T-helper 1 cell treated with Interleukin-12 subunit alpha and Interleukin-12 subunit beta and Interleukin-4 antibody, amounts not matched to agents 30 ng/mL and 1 ng/mL, for 36 hours (primary cell): Measurements from ENCODE around the gene EIF6. TPM values are rescaled to one million over a fixed set of nuclear protein-coding genes. Genes with fewer than 3 reads are reported as not detected.

Experiments used
- intact Hi-C: fragments of 100-400 bp; cut with micrococcal nuclease; formaldehyde crosslinking; loops from one replicate; pipeline ENCODE4 v1.15.1; 2024
- total RNA-seq: library from RNA; stranded (reverse); gene quantifications from 2 replicates; pipeline ENCODE4 v1.2.3, GENCODE V29; 2022

Gene EIF6
- total RNA-seq, 1 donor from 2014 or later: 118 TPM

DNA sequence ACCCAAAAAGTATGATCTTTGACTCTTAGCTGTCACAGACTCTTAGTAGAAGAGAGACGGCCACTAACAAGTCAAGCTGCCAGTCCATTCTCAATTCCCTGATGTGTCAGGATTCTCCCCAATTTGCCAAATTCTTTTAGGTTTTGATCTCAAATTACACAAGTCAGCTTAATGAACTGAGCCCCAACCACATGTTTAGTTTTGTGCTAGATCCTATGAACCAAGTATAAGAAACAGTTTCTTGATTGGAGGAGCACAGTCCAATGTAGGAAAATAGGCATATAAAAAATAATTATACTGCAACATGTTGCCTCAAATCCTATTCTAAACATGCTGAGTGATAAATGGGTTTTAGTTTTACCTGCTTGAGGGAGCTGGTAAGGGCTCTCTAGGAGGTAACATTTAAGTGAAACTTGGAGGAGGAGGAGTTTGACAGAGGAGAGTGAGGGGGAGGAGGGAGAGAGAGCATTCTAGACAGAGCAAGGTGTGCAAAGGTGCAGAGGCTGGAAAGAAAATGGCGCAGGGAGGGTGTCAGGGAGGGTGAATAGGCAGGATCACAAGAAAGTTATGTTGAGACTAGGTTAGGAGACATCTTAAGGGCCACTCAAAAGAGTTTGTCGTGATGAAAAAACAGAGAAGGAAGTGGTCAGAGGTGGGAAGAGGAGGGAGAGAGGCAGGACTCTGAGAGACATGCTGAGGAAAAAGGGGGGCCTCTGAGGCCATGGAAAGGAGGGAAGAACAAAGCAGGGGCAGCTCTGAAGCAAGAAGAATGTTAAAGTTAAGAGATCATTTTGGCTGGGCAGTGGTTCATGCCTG, 30.5 kb upstream of the EIF6 start:
- intact Hi-C loops: no loop called here

- intact Hi-C loops: no loop called here
These were observed 27.7 kb upstream of the EIF6 start for GRCh38 chr20:35312318-35312717.

DNA sequence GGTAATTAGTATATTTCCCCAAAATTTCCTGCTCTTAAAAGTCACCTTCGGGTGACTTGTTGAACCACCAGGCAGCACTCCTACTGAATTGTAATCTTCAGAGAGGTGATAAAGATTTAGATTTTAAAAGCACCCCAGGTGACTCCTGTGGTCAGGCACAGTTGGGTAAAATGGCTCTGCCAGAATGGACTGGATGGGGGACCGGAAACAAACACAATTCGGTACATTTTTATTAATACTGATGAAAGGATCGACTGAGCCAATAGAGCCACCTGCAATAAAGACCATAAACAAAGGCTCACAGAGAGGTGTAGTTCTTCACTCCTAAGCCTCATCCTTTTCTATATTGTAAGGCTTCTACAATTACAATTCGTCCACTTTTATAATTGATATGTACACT, 27.2 kb upstream of the EIF6 start:
- intact Hi-C loops: no loop called here

GRCh38 chr20:35311409-35311808, 26.8 kb upstream of the EIF6 start:
- intact Hi-C loops: no loop called here

GRCh38 chr20:35307666-35308653, 23.4 kb upstream of the EIF6 start:
- intact Hi-C loops: loop anchor here (2.0 to 10.0 kb wide), 2 partner anchors 13 to 307 kb away; partner anchors contain the start of gene SPAG4

- intact Hi-C loops: loop anchor here (2.0 to 10.0 kb wide), 2 partner anchors 14 to 308 kb away; partner anchors contain the start of gene SPAG4
These were observed 22.5 kb upstream of the EIF6 start for GRCh38 chr20:35306931-35307517.

DNA sequence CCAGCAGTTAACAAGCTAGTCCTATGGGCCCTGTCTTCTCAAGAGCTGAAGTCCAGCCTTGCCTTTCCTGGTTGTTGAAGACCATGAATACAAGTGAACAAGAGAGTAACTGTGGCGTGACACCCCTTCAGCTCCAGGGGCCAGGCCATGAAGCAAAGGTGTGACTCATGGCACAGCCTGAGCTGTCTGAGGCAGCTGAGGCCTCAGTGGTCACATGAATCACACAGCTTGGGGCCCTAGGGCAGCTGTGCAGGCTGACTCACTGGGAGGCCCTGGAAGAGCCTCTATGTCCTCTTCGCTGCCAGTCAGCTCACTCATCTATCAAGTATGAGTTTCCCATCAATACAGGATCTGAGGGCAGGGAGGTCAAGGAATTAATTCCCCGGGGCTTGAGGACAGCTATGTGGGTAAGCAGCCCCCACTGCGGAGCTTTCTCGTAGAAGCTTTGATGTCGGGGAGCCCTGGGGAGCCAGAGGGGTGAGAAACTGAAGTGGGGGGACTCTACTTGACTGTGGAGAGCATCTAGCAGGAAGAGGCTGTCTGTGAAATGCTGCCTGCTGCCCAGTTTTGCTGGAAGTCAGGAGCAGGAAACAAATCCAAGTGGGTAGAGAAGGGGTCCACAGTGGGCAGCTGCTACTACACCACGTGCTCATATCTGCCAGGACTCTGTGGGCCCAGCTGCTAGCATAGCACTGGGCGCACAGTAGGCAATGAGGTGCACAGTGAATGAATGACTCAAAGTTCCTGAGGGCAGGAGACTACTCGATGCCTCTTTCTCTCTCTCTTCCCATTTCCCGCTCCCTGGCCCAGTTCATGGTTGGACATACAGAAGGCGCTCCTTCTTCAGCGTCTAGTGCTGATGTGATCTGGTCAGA, 21.3 kb upstream of the EIF6 start:
- intact Hi-C loops: loop anchor here (2.0 to 10.0 kb wide), 4 partner anchors 15 to 309 kb away; partner anchors contain the start of genes CEP250, EIF6 and SPAG4

DNA sequence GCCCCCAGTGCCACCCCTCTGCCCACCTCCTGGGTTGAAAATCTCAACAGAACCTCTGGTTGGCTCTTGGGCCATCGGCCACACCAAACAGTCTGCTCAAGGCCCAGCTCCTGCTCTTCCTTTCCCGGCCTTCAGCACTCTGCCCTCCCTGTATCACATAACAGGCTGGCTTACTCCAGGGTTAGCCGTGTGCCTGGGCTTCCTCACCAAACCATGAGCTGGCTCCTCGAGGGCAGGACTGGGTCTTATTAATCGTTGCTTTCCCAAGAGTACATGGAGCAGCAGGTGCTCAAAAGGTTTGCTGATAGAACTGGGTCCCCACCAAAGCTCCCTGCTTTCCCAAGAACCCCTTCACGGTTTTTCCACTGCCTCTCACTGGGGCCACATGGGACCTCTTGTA, 20.4 kb upstream of the EIF6 start:
- intact Hi-C loops: loop anchor here (1.0 to 10.0 kb wide), 7 partner anchors 20 to 310 kb away; partner anchors contain the start of genes CEP250, EIF6, SPAG4 and UQCC1

DNA sequence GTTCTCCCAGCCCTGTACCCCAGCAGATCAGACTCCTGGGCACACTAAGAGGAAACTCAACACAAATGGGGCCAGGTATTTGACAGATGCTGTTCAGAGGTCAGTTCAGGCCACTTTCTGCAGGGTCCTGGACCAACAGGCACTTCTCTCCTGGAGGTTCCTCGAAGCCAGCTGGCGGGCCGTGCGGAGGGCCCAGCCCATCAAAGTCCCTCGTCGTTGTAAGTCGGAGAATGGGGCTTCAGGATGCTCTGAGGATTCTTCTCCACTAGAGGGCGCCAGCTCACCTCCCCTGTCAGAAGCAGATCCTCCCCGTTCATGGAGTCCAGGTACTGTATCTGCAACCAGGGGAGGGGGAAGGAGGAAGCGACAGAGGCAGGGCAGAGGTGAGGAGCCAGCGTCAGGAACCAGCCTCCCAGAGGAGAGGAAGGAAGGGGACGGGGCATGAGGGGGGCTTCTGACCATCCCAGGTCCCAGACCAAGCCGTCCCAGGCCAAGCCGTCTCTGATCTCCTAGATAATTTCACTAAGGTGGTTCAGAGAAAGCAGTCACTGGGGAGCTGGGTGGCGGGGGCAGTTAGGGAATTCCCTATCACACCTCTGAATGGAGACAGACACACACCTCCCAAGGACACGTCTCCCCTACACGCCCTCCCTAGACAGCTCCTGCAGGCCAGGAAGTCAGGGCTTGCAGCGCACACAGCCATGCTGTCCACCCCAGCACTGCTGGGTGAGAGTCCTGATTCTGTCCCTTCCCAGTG, 19.3 kb upstream of the EIF6 start:
- intact Hi-C loops: loop anchor here (1.0 to 10.0 kb wide), 7 partner anchors 19 to 311 kb away; partner anchors contain the start of genes CEP250, EIF6, SPAG4 and UQCC1

DNA sequence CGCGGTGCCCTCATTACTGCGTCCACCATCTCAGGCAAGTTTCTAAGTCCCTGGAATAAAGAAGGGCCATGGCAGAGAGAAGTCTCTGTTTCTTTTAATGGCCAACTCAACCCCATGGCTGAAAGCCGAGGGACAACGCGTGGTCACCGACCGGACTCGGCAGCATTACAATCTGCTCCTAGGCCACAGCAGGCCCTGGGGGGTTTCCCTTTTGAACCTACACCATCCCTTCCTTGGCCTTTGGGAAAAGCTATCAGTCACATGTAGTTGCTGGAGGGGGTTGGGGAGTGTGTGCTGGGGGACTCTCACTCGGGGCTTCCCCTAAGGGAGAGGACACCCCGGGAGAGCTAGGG, 18.8 kb upstream of the EIF6 start:
- intact Hi-C loops: loop anchor here (10.0 kb wide), 1 partner anchor 311 kb away; the partner anchor contains the start of gene SPAG4

DNA sequence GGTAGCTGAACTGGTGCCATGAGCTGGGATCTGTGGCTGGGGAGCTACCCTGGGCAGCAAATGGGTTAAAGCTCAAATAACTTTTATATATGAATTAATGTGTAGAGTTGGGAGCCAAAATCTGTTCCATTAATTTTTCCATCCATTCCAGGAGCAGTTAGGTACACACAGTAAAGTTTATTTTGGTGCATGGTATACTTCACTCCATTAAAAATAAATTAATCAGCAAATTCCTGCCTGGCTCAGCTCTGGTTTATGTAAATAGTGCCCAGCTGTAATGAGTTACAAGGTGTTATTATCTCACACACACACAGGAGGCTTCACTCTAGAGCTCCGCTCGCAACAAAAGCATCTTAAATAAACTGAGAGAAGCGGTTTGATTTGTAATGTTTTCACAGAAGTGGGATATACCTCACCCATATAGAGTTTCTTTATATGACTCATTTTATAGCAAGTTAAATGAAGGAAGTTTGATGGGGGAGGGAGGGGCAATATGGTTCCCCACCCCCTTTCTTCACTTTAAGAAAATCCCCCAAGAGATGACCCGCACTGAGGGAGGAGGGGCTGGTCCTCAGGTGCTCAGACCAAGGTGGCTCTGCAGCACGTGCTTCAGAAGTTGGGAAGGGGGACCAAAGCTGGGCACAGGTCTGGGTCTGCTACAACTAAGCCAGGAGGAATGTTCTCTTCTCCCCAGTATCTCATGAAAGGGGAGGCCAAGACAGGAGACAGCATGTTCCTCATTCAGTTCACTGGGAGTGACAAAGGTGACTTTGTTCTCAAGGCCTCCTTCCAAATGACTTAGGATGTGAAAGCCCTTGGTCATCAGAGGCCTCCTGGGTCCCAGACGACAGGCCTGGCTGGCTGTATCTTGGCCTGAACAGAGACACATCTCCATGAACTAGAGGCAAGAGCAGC, 18.1 kb upstream of the EIF6 start:
- intact Hi-C loops: loop anchor here (10.0 kb wide), 1 partner anchor 312 kb away; the partner anchor contains the start of gene SPAG4

DNA sequence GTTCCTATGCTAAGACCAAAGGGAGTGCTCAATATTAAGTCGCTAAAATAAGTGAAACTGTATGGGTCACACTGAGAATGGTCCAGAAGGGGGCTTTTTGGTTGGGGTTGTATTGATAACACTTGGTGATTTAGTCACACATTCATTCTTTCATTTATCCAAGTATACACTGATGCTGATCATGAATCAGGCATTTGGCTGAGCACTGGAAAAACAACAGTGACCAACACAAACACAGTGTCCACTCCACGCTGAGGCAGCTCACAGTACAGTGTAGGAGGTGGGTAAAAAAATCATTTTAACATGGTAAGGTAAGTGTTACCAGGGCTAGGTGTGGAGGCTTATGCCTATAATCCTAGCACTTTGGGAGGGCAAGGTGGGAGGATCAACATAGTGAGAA, 16.9 kb upstream of the EIF6 start:
- intact Hi-C loops: loop anchor here (10.0 kb wide), 1 partner anchor 313 kb away; the partner anchor contains the start of gene SPAG4

DNA sequence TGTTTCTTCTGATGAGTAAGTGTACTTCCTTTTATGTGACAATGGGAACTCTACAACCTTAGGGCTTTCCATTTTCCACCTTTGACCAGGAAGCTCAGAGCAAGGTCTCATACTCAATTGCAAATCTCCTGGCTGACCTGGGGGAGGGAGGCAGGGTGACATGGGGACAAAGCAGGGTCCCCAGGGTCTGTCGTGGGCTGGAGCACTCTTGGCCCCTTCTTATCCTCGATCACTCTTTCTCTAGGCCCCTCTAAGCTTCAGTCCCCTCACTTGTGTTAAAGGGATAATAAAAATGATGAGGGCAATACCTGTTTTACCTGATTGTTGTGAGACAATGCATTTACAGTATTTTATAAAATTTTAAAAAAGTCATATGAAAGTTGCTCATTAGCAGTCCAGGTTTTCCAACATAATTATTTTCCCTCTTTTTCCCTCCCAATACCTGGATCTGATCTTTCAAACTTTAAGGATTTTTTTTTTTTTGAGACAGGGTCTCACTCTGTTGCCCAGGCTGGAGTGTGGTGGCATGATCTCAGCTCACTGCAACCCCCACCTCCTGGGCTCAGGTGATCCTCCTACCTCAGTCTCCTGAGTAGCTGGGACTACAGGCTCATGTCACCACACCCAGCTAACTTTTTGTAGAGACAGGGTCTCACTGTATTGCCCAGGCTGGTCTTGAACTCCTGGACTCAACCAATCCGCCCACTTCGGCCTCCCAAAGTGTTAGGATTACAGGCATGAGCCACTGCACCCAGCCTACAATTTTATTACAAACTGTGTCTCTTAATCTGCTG, 16.1 kb upstream of the EIF6 start:
- intact Hi-C loops: loop anchor here (10.0 kb wide), 1 partner anchor 314 kb away; the partner anchor contains the start of gene SPAG4

DNA sequence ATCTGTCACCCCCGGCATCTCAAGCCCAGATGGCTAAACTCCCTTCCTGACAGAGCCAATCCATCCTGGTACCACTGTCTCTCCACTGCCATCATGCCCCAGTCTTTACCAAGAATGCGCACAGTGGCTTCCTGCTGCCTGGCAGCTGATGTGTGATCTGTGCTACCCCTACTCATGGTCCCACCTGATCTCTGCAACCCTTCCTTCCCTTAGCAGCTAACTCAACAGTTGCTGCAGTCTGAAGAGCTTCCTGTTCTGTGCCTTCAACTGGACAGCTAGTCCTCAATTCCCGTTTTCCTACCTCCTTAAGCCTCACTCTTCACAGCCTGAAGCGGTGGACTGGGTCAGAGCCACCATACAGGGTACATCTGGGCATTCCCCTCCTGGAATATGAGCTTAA, 15.2 kb upstream of the EIF6 start:
- intact Hi-C loops: loop anchor here (10.0 kb wide), 1 partner anchor 315 kb away; the partner anchor contains the start of gene SPAG4

DNA sequence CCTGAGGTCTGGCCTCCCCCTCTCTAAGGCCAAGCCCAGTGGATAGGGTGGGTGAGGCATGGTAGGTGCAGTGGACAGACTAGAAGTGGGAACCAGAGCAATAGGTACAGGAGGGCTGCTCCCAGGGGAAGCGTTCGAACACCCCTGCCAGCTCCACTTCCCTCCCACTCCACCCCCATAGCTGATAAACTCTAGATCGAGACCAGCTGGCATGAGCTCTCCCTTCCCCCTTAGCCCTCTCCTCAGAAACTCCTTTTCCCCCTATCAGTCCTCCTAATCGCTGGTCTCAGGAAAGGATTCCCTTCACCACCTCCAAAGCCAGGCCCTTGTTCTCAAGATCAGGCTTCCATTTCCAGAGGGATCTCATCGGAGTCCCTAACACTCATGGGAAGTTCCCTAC, 13.7 kb upstream of the EIF6 start:
- intact Hi-C loops: no loop called here

DNA sequence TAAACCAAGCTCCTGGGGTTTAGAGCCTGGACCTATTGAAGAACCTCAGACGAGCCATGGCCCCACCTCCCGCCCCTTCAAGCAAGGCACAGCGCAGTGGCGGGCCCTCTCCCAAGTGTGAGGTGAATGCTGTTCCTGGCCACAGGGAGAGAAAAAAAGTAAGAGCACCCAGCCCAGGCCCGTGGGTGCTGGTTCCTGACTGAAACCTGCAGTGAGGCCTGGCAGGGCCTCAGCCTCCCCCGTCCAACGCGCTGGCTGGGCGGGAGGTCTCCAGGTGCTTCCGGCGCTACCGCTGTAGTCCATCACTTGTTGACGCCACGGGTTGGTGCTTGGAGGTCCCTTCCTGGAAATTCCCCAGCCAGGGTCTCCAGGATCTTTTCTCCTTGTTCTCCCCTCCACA, 13.2 kb upstream of the EIF6 start:
- intact Hi-C loops: no loop called here

GRCh38 chr20:35297155-35297554, 12.6 kb upstream of the EIF6 start:
- intact Hi-C loops: no loop called here
